ENCODE measurements around the gene HOXD1.

HOXD1 gene

DNA sequence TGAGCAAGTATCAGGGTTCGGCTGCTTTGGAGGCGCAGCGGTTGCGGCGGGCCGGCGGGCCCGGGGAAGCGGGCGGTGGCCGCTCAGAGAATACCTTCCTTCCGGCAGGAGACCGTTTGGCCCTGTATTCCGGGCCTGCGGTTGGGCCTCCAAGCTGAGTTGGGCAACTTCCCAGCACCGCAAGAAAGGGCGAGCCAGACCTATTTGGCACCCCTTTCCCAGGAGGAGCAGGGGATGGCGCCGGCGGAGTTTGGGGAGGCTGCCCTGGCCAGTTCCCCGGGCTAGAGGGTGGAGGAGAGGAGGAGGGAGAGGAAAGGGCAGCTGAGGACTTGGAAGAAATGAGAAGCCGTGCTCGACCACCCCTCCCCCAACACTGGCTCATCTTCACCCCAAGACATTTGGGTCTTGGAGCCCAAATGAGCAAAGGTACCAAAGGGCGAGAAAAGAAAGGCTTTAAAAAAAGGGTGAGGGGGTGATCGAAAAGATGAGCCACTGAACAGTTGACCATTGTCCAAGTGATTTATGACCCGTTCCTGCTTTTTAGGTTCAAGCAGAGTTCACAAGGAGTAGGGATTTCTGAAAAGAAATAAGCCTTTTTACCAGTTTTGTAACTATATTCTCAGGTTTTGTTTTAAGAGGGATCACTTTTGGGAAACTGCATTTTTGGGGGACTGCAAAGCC lies 23.0 kb upstream of the HOXD1 start:
- no peak for DNase-seq

DNA sequence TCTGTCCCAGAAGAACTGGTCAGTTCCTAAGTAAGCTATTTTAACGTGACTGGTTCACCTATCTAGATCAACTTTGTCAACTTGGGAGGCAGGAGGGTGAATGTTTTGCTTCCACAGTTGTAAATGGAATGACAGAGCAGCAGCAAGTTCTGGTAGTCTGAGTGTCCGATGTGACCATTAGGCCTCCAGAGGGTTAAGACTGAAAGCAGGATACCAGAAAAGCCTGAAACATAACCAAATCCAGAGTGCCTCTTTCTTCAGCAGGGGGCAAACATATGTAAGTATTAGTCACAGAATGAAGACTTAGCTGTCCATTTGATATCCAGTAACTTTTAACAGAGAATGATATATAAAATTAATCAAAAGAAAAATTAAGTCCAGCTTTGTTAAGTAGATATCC lies 22.2 kb upstream of the HOXD1 start:
- peak; percentile 68 for DNase-seq

DNA sequence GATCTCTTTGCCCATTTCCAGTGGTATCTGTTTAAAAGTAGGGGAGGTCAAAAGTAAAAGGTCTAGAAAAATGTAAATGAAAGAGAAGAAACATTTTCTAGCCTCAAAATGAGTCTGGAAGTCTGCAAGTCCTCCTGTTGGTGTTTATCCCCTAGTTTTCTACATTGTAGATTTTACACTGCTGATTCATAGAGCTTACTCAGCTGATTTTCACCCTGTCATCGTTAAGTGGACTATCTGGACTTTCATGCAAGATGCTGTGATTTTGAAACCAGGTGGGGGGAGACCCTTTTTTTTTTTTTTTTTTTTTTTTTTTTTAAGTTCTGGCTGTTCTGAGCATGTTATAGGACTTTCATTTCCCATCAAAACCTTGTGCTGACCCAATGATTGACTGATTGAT lies 21.1 kb upstream of the HOXD1 start:
- peak; percentile 41 for DNase-seq

GRCh38 chr2:176169181-176169580 lies 19.3 kb upstream of the HOXD1 start:
- no peak for DNase-seq

DNA sequence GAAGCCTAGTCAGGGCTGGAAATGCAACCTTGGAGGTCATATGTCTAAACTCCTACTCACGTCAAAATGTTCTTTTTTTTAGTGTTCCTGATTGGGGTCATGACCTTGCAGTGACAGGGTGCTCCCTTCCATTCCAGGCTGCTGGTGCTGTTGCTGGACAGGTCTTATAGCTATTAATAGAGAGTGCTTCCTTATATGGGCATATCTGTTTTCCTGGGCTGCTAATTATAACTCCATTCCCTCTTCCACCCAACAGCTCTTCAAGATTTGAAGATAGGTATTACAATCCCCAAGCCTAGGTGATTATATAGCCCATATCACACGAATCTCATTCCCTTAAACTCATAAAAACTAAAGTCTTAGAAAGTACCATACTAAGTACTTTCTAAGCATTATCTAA lies 18.8 kb upstream of the HOXD1 start:
- DNase-seq, result no peak

DNA sequence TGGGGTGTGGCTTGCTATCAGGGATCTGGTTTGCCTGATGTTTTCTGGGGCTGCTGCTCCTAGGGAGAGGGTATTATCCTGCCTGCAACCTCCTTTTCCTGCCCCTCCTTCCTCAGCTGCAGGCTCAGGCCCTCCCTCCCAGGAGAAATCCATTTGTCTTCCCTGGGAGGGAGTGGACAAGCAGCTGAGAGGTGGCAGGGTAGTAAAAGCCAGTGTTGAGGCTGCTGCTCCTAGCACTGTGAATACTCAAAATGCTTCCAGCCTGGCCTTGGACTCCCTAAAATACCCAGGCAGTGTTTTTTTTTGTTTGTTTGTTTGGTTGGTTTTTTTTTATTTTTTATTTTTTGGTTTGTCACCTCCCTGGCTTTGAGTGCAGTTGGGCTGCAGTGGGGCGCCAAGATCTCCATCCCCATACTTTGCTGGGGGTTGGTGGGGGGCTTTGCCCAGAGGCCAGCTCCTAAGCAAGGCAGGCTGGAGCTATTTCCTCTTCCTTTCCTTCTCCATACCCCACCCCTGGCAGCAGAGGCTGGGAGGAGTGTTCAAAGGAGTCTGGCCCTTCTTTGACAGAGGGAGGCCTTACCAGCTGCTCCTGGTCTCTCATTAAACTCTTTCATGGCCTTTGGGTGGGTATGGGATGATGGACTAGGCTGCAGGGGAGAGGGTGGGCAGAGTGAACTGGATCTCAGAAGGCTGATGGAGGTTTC lies 17.7 kb upstream of the HOXD1 start:
- no peak for DNase-seq

DNA sequence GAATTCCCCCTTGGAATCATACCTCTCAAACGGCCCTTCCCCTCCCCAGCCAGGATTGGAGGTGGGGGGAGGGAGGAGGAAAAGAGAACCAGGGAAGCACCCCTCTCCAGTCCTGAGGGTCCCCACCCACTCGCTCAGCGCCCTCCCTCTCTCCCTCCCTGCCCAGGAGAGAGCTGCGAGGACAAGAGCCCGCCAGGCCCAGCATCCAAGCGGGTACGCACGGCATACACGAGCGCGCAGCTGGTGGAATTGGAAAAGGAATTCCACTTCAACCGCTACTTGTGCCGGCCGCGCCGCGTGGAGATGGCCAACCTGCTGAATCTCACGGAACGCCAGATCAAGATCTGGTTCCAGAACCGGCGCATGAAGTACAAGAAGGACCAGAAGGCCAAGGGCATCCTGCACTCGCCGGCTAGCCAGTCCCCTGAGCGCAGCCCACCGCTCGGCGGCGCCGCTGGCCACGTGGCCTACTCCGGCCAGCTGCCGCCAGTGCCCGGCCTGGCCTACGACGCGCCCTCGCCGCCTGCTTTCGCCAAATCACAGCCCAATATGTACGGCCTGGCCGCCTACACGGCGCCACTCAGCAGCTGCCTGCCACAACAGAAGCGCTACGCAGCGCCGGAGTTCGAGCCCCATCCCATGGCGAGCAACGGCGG lies 17.0 kb upstream of the HOXD1 start:
- no peak for DNase-seq

DNA sequence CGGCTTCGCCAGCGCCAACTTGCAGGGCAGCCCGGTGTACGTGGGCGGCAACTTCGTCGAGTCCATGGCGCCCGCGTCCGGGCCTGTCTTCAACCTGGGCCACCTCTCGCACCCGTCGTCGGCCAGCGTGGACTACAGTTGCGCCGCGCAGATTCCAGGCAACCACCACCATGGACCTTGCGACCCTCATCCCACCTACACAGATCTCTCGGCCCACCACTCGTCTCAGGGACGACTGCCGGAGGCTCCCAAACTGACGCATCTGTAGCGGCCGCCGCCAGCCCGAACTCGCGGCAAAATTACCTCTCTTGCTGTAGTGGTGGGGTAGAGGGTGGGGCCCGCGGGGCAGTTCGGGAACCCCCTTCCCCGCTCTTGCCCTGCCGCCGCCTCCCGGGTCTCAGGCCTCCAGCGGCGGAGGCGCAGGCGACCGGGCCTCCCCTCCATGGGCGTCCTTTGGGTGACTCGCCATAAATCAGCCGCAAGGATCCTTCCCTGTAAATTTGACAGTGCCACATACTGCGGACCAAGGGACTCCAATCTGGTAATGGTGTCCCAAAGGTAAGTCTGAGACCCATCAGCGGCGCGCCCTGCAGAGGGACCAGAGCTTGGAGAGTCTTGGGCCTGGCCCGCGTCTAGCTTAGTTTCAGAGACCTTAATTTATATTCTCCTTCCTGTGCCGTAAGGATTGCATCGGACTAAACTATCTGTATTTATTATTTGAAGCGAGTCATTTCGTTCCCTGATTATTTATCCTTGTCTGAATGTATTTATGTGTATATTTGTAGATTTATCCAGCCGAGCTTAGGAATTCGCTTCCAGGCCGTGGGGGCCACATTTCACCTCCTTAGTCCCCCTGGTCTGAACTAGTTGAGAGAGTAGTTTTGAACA lies 16.2 kb upstream of the HOXD1 start:
- DNase-seq, result no peak

GRCh38 chr2:176172895-176173566 lies 15.4 kb upstream of the HOXD1 start:
- no peak for DNase-seq

GRCh38 chr2:176173567-176174381 lies 14.7 kb upstream of the HOXD1 start:
- DNase-seq, result no peak

GRCh38 chr2:176174382-176174823 lies 14.1 kb upstream of the HOXD1 start:
- no peak for DNase-seq

GRCh38 chr2:176174824-176175708 lies 13.4 kb upstream of the HOXD1 start:
- DNase-seq, result no peak

GRCh38 chr2:176175709-176176607 lies 12.5 kb upstream of the HOXD1 start:
- DNase-seq, result no peak

GRCh38 chr2:176177580-176178037 lies 10.9 kb upstream of the HOXD1 start:
- no peak for DNase-seq

DNA sequence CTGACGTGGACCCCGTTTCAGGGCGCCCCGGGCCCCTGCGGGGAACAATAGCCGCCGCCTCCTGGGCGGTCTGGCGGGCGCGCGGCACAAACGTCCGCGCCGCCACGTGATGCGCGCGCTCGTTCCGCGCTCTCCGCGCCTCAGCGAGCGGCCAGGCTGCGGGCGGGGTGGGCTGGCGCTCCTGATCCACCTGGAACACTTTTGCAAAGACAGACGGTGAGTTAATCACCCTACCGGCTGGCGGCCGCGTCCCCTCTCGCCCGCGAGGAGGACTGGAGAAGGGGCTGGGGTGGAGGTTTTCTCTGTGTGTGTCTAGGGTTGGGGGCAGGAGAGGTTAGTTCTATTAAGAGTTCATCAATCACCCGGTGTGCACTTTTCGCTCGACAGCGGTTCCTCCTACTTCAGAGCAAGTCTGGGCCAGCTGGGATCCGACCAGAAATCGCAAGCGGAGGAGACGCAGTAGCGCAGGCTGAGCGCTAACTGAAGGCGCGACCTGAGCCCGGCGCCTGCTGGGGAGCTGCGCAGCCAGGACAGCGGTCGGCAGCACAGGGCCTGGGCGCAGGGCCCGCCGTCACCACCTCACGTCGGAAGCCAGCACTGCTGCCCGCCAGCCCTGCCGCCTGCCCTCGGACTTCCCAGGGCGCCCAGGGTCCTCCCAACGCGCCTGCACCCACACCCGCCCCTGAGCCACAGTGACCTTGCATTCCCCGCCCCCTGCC lies 10.3 kb upstream of the HOXD1 start:
- peak; percentile 37 for DNase-seq

DNA sequence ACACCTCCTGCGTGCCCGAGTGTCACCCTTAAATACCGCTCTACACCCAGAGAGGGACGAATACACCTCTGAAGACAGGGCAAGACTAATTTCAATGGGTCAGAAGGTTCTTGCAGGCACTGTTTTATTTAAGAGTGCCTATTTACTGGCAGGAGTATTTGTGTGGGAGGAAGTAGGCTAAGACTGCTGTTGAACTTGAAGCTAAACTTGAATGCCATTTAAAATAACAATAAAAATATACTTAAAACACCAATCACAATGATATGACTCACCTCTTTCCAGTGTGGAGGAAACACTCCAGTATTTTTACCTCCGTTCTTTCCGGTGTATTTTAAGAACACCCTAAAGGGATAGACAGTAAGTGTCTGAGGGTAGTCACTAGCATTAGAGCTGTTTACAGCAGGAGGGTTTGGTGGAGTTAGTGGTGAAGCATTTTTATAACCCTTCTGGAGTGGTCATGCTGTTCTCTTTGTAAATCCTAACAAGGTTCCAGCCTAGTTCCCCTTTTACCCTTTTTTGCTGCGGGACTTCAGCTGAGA lies 9.6 kb upstream of the HOXD1 start:
- no peak for DNase-seq

GRCh38 chr2:176181551-176181950 lies 6.9 kb upstream of the HOXD1 start:
- DNase-seq, result no peak

- DNase-seq, result no peak
Observed at GRCh38 chr2:176182671-176183070, 5.8 kb upstream of the HOXD1 start.

All from fibroblast of skin of scalp (primary cell).